Kidney epithelial cell (primary cell): ENCODE measurements around the gene SMIM24. TPM values are rescaled to one million over a fixed set of nuclear protein-coding genes. Genes with fewer than 3 reads are reported as not detected.

ENCODE experiments used
- DNase-seq: peaks from one replicate; pipeline ENCODE4 v3.0.0-alpha.2; 2010; ENCODE audit warnings: low read depth
- H3K27me3 ChIP-seq: 2 replicates; pipeline ENCODE4 v1.6.0; 2011; ENCODE audit warnings: low read length; ENCODE audit not compliant: control insufficient read depth, insufficient read depth
- H3K36me3 ChIP-seq: 2 replicates; pipeline ENCODE4 v1.5.1; 2011; ENCODE audit warnings: low read length; ENCODE audit not compliant: control insufficient read depth, insufficient read depth
- H3K4me3 ChIP-seq: 2 replicates; pipeline ENCODE4 v1.5.1; 2011; ENCODE audit warnings: low read depth, mild to moderate bottlenecking, control low read depth, low read length
- CTCF ChIP-seq: IDR thresholded peaks from 2 replicates; pipeline ENCODE4 v1.5.1; 2011; ENCODE audit warnings: mild to moderate bottlenecking, moderate library complexity, low read length, control low read depth, inconsistent platforms; ENCODE audit not compliant: insufficient read depth, poor library complexity, severe bottlenecking
- total RNA-seq: library from RNA; depleted of rRNA; stranded (reverse); fragments of >200 nt; gene quantifications from 2 replicates; pipeline ENCODE4 v1.2.3, GENCODE V29; 2015

Gene SMIM24
- total RNA-seq, 1 donor from 2014 or later: 14.7 TPM

DNA sequence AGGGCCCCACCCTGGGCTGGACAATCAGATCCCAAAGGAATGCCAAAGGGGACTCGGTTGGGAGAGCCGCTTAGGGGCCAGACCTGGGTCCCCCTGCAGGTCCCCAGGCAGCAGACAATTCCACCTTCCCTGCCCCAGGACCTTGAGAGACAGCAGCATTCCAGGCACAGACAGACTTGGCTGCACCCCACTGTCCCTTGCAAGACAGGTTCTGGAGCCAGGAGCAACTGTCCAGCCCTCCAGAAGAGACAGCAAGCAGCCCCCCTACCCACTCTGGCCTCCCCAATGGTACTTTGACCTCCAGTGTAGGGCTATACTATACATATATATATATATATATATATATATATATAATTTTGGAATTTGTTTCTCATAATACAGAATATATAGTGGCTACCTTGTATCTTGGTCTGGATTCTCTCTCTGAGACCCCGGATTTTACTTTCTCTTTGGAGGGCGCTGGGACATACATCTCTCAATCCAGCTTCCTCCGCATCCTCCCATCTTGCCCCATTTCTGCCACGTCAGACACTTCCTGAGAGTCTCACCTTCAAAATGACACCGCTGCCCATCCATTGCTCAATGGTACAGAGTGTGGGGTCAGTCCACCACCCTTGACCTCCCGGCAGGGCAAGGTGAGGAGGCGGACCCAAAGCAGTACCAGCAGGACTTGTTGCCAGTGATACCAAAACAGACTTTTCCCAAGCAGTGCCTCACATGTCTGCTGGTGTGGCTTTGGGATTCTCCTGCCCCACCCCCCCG, 12.7 kb downstream of the SMIM24 start:
- TF ChIP-seq CTCF: no peak
- H3K4me3 ChIP-seq: no peak overlapping the region
- no peak for DNase-seq
- H3K36me3 ChIP-seq: no peaks in the 10 kb centered on the region
- no peaks in the 10 kb centered on the region for H3K27me3 ChIP-seq

DNA sequence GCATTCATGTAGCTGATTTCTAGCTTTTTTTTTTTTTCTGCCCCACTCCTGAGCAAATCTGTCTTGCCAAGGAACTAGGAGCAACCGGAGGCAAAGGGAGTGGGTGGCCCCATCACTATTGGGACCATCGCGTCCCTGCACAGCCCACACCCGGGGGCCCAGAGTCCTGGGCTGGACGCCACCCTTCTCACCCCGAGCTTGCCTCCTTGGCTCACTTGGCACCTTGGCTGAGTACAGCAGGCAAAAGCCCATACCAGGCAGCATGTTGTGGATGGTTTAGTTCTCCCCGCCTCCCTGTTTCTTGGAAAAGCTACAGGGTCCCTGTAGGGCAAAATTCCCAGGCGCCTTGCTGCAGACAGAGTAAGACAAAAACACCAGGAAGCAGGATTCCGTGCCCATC, 13.7 kb downstream of the SMIM24 start:
- Histone ChIP-seq H3K27me3 (no peaks in the 10 kb centered on the region), H3K36me3 (peaks cover 1% of the 10 kb centered on the region), H3K4me3 (no peak overlapping the region)
- TF ChIP-seq CTCF: no peak
- no peak for DNase-seq

DNA sequence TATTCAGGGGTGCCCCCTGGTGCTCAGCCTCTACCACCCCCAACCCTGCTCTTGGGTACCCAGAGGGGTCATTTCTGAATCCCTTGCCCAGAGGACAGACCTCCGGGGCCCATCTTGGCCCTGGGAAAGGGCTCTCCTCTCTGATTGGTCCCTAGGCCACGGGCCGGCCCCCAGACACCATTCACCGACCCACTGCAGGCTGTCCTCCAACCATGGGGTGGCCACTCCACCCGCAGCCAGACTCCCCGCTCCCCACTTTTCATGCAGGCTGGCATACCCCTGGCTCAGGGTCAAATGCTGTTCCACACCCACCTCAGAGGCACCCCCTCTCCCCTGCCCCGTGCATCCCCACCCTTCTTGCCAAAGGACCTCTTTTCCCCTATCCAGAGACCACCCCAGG, 14.8 kb downstream of the SMIM24 start:
- peaks cover 1% of the 10 kb centered on the region for H3K36me3 ChIP-seq
- DNase-seq: no peak
- no peaks in the 10 kb centered on the region for H3K27me3 ChIP-seq
- TF ChIP-seq CTCF: no peak
- H3K4me3 ChIP-seq: no peak overlapping the region

DNA sequence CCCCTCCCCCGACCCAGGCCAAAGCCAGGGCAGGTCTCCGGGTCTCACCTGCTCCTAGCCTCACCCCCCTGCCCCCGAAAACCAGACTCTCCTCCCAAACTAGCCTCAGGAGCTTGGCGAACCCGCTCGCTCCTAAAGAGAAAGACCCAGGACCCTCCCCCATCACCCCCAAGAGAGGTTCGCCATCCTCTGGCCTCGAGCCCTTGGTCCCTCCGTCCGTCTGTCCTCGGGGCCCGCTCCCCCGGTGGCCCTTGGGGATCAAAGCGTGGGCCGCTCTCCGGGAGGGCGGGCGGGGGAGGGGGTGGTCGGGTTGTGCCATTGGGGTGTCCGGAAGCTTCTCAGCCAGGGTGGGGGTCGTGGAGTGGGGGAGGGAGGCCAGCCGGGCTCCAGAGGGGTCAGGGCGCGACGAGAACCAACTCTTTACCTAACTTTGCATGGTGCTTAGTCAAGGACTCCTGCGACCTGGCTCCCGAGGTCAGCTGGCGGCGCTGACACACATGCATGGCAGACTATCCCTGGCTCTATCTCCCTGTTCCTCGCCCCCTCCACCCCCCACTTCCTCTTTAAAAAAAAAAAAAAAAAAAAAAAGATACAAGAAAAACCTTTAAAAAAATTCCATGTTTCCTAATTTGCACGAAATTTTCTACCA, 15.6 kb downstream of the SMIM24 start:
- no peaks in the 10 kb centered on the region for H3K27me3 ChIP-seq
- no peak overlapping the region for H3K4me3 ChIP-seq
- TF ChIP-seq CTCF: no peak
- H3K36me3 ChIP-seq: peaks cover 1% of the 10 kb centered on the region
- DNase-seq: no peak

GRCh38 chr19:3463714-3464586, 16.4 kb downstream of the SMIM24 start:
- DNase-seq: no peak
- Histone ChIP-seq H3K4me3 (no peak overlapping the region), H3K36me3 (peaks cover 1% of the 10 kb centered on the region), H3K27me3 (no peaks in the 10 kb centered on the region)
- no peak for TF ChIP-seq CTCF
